Prostate gland (tissue), 2 donors: ENCODE results near the gene OR52J3.

Experiments used
- CTCF ChIP-seq, 4 experiments: fragments of 200-600 bp in 2 of 4; fragments of 450-650 bp in 2 of 4; sonication (generic) in 2 of 4; IDR thresholded peaks; 1 replicate in 3 of 4; 2 replicates in 1 of 4; pipeline ENCODE4 v1.5.1; 2016 to 2019; ENCODE audit warnings: antibody characterized with exemption in 4 of 4, mild to moderate bottlenecking in 2 of 4, moderate library complexity in 2 of 4
- POLR2A ChIP-seq: fragments of 450-650 bp; IDR thresholded peaks from one replicate; pipeline ENCODE4 v1.6.1; 2016; ENCODE audit warnings: antibody characterized with exemption, mild to moderate bottlenecking
- POLR2AphosphoS5 ChIP-seq: sonication (generic); formaldehyde crosslinking; IDR thresholded peaks from one replicate; pipeline ENCODE4 v1.6.1; 2017; ENCODE audit warnings: antibody characterized with exemption

GRCh38 chr11:5071799-5072198 is 25.5 kb downstream of the OR52J3 start:
- no peak for TF ChIP-seq POLR2AphosphoS5
- TF ChIP-seq CTCF (IDR thresholded peaks at IDR 0.05), result no peak
- no peak for TF ChIP-seq POLR2A
